ENCODE data around the gene PLA2G4E.

The PLA2G4E gene

GRCh38 chr15:41977757-41978383, 43.0 kb downstream of the PLA2G4E start:
- DNase-seq (no peak), ATAC-seq (no peak)

GRCh38 chr15:41975669-41976068, 45.2 kb downstream of the PLA2G4E start:
- DNase-seq (no peak), ATAC-seq (no peak)

- no peak for ATAC-seq
- DNase-seq, result no peak
Observed at GRCh38 chr15:41974041-41974440, 46.8 kb downstream of the PLA2G4E start.

DNA sequence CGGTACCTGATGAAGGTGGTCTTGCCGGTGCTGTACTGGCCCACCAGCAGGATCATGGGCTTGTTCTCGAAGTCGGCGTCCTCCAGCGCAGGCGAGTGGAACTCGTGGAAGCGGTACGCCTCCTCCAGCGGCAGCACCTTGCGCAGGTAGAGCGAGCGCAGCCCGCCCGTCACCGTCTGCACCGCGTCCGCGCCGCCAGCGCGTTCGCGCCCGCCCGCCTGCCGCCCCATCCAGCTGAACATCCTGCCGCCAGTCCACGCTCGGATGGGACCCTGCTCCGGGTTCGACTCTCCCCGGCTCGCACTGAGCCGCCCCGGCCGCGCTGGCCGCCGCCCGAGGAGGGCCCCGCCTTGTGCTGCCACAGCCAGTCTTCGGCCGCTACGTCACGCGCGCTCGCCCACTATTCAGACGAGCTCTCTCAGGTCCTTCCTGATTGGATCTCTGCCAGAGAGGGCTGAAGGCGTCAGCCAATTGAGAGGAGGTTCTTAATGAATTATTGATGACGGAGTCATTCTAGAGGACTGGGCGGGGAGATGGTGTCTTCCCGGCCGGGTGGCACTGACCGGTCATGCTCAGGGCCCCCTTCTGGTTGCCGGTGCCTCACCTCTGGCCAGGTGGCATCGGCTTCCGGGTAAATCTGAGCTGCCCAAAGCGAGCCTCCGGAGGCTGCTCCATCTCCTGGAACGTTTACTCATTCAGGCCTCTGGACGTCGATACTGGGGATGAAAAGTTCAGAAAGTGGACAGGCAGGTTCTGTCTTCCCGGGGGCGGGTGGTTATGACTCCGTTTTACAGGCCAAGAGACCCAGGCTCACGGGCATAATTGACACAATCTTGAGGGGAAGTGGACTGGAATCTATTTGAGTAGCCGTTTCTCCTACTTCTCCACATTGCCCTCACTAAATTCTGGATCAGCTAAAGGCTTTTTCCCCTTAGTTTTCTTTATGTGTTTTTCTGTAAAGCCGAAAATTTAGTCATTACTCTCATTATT, 48.3 kb downstream of the PLA2G4E start, which contains the start of gene EHD4:
Gene EHD4 (minus strand): TSS at position 305 of the 990 bp plus-strand sequence. CDS start 63 bp downstream, at position 242.
- DNase-seq (peak; percentile 95), ATAC-seq (peak; percentile 91)

- DNase-seq, result peak; percentile 49
- peak; percentile 21 for ATAC-seq
Observed at GRCh38 chr15:41971895-41972252, 49.0 kb downstream of the PLA2G4E start.

DNA sequence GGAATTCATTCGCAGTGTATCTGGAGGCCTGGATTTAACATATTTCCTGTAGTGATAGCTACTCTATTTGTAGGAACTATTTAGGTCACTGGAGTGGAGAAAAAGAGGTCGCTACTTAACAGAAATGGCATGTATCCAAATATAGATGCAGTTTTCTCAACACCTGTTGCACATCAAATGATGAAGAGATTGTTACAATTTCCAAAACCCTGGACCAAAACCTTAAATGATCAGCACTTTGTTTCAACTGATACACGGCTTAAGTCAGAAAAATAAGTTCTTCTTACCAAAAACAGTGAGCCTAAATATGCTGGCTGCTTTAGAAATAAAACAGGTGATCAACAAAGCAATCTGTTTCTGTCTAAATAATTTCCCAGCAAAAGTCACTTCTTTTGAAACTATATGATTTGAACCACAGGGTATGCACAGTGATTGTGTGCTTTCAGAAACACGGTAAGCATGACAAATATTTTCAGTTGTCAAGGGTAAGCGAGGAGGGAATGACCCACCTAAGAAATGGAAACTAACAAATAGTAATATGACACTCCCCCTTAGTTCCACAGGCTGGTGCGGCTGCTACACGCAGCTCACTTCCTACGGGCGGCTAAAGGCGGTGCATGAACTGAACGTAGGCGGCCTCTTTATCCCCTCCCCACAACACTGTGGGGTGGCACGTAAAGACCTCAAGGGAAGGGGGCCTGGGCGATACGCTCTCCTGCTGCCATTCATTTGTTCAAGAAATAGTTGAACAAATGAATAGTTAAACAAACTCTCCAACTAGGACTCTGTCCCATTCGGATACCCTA, 49.5 kb downstream of the PLA2G4E start:
- ATAC-seq (peak; percentile 78), DNase-seq (peak; percentile 77)

DNA sequence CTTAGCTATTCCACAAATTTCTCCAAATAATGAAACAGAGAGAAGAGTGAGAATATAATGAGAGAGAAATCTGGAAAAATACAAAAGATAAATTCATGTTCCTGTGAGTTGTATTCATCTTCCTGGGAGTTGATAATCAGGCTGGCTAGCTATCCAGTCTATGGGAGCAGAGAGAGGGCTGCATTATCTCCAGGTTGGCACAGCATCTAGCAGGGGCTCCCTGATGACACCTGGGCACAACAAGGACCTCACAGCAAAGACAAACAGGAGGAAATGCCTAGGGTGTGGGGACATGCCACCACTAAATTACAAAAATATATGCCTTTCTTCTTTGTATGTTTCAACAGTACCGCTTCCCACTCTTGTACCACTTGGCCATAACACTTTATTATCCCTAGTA, 50.4 kb downstream of the PLA2G4E start:
- ATAC-seq (no peak), DNase-seq (no peak)

GRCh38 chr15:41969851-41970431, 50.9 kb downstream of the PLA2G4E start:
- DNase-seq (peak; percentile 33), ATAC-seq (peak; percentile 1)

- no peak for ATAC-seq
- DNase-seq, result no peak
Observed at GRCh38 chr15:41968701-41969100, 52.1 kb downstream of the PLA2G4E start.

DNA sequence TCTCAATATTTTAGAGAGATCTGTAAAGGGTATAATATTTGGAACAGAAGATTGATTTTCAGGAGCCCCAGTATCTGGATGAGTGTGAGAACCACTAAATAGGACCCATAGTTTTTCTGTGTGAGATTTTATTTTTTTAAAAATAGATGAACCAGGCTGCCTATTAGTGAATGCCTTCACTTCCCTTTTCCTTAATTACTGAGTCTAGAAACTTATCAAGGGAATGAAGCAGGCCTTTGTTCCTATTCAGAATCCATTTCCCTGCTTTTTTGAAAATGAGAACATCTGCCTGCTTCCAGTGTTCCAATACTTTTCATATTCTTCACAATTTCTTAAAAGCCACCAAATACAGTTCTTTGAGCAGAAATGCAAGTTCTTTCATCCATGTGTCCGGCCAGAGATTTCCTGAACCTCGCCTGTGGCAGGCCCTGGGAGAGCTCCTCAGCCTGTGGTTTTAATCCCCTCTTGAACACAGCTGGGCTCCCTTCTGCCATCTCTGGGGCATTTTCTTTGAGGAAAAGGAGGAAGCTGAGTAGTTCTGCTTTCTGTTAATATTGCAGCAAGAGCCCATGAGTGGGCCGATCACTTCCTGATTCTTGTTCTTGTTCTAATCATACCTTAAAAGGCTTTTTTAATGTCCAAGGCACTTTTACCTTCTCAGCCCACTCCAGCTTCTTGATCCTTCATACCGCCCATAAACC, 53.2 kb downstream of the PLA2G4E start:
- ATAC-seq, result no peak
- DNase-seq, result no peak

DNA sequence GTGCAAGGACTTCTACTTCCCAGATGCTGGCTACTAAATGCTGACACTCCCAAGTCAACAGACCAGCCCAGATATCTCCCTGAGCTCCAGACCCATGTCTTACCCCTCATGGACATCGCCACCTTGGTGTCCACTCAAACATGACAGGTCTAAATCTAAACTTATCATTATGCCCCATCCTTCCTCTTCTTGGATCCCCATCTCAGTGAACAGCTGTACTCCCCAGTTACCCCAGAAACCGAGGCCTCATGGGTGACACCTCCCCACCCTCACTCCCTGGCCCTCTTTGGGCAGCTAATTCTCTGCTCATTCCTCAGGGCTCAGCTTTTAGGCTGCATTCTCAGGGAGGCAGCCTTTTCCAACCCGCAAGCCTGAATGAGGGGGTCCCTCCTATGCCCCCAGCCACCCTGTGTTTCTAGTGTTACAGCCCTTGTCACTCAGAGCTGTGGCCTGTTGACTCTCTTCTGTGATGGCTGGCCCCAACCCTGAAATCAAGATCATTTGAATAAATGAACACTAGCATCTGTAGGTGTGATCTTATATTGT, 53.8 kb downstream of the PLA2G4E start:
- DNase-seq, result no peak
- no peak for ATAC-seq

DNA sequence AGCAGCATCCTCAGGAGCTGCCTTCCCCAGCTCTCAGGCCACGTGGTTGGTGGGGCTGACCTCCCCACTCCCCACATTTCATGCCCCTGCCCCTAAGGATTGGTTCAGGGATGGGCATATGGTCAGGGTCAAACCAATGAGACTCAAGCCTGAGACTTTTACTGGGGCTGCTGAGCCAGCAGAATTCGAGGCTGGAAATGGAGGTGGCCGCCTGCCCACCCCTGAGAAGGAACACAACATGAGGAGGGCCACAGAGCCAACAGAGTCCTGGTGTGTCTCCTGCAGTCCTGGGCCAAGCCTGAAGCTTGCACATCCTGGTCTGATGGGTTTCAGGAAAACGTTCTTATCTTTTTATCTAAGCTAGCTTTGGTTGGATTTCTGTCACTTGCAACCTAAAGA, 54.4 kb downstream of the PLA2G4E start:
- DNase-seq (no peak), ATAC-seq (no peak)

DNA sequence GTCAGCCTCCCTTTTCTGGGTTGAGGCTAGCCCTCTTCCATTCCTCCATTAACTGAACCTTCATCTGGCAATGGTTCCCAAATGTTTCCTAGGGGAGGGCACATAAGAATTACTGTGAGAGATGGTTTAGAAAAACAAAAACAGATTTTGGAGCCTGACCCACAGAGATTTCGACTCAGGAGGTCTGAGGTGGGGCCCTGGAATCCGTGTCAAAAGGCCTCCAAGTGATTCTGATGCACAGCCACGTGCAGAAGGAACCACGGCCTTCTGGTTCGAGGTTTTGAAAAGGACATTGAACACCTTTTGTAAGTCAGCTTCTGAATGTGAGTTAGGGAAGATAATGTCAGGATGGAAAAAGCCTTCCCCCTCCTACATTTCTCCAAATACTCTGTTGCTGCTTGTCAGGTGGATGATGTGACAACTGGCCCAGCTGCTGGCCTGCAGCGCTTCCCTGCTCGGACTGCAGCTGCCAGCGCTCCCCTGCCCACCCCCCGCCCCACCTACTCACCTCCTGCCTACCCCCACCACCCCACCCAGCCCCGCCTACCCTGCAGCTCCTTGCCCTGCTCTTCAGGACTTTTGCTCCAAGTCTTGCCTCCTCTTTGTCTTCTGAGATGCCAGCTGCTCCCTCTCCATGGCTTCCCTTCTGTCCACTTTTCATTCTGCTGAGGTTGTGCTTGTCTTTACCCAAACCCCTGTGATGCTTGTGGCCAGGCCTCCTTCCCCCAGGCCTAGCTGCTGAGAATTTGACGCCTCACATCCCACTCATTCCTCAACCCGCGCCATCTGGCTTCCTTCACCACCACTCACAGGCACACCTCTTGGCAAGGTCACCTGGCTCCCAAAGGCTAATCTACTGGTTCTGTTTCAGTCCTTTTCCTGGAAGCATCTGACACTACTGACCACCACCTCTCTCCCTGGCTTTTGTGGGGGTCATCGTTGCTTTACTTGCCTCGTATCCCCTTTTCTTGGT, 55.1 kb downstream of the PLA2G4E start:
- DNase-seq (no peak), ATAC-seq (no peak)

DNA sequence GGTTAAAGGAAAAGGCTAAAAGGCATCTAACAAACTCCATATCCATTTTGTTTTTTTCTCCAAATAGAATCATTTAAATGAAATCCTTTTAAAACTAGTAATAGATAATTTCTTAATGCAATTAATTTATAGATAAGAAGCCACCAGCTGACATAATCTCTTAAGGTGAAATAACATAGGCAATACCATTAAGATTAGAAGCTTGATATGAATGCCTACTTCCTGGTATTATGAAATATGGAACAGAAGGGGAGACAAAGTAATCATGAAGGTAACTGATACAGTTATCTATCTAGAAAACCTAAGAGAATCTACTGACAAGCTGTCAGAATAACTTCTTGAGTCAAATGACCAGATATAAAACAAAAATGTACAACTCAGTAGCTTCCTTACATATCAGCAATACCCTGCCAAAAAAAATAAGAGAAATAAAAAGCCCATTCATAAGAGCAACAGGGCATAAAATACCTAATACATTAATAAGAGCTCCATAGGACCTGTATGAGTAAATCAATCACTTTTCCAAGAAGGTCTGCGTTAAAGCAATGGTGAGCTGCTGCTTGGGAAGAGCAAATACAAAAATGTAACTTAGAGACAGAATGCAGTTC, 59.1 kb downstream of the PLA2G4E start:
- ATAC-seq (no peak), DNase-seq (no peak)

GRCh38 chr15:41961001-41961518, 59.8 kb downstream of the PLA2G4E start:
- ATAC-seq (no peak), DNase-seq (no peak)

- ATAC-seq (no peak), DNase-seq (no peak)
Observed at GRCh38 chr15:41958002-41958420, 62.8 kb downstream of the PLA2G4E start.

GRCh38 chr15:41957021-41957897, 63.6 kb downstream of the PLA2G4E start:
- peak; percentile 61 for ATAC-seq
- DNase-seq, result no peak

Data from stimulated activated naive CD8-positive, alpha-beta T cell treated with anti-CD3 and anti-CD28 coated beads, Interleukin-15, Interleukin-2, amounts not matched to agents 100 U/mL and 50 U/mL, for 24 hours (primary cell).